ENCODE data around the gene ALDOC. TPM values are rescaled to one million over a fixed set of nuclear protein-coding genes. Genes with fewer than 3 reads are reported as not detected.

Gene ALDOC
- polyA plus RNA-seq, 1 of the 3 experiments (the other 2 are of a cell fraction) = 10.3 TPM

DNA sequence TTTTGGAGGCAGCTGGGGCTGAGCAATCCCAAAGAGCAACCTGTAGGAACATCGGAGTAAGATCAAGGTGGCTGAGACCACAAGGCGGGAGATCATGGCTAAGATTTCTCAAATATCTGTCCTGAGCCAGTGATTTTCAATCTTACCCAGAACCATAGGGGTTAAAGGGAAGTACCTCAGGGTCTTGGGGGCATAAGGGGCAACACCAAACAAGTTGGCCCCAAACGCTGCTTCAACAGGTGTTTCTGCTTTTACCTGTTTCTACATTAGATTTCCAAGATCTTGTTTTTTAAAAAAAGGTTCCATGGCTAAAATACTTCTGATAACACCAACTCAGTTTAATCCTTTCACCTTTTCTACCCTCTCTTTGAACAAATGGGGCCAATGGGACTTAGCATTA, 21.7 kb downstream of the ALDOC start:
- peaks cover 23 to 36% of the 10 kb centered on the region in 2 experiments for H3K36me3 ChIP-seq (replicated peaks in 1 of 2; ENCODE audit: control insufficient read depth in 1 of 2, insufficient read depth in 2 of 2, low read length in 1 of 2)
- peaks cover 15% of the 10 kb centered on the region for H4K20me1 ChIP-seq (ENCODE audit: insufficient read depth)
- 100% methylated on average over 3 of the region's 3 CpGs for WGBS (ENCODE audit: low lambda C conversion rate)
- no peak overlapping the region for H3K4me3 ChIP-seq (ENCODE audit: low read depth in 2 of 2, low read length in 1 of 2)
- H2AFZ ChIP-seq (ENCODE audit: low read depth) = no peak overlapping the region
- ChIA-PET POLR2A (no interaction called here), CTCF (no interaction called here)
- H3K9me2 ChIP-seq = no peaks in the 10 kb centered on the region
- TF ChIP-seq TCF12 (IDR thresholded peaks at IDR 0.05) (no peak), CHD2 (IDR thresholded peaks at IDR 0.05; ENCODE audit: low read length, partially characterized antibody) (no peak), GABPA (IDR thresholded peaks at IDR 0.05; ENCODE audit: low read depth) (no peak), EP300 (IDR thresholded peaks at IDR 0.05; ENCODE audit: borderline replicate concordance in 1 of 2, low read depth in 1 of 2, low read length in 1 of 2) (no peak), MXI1 (IDR thresholded peaks at IDR 0.05; ENCODE audit: low read depth, low read length) (no peak), TEAD4 (IDR thresholded peaks at IDR 0.05; ENCODE audit: borderline replicate concordance, insufficient read depth) (no peak), YY1 (IDR thresholded peaks at IDR 0.05; ENCODE audit: low read depth) (no peak), TAF1 (IDR thresholded peaks at IDR 0.05; ENCODE audit: borderline replicate concordance, low read depth, low read length) (no peak), MEF2A (IDR thresholded peaks at IDR 0.05; ENCODE audit: borderline replicate concordance, low read depth) (no peak), GATA2 (CRISPR knock-in tag; IDR thresholded peaks at IDR 0.05) (no peak), POLR2AphosphoS5 (IDR thresholded peaks at IDR 0.05; ENCODE audit: low read depth, low read length) (no peak), JUND (IDR thresholded peaks at IDR 0.05) (no peak), NRF1 (IDR thresholded peaks at IDR 0.05; ENCODE audit: low read depth, low read length) (no peak), SMC3 (IDR thresholded peaks at IDR 0.05; ENCODE audit: low read depth, low read length) (no peak)
- TF ChIP-seq, protein P1, sequence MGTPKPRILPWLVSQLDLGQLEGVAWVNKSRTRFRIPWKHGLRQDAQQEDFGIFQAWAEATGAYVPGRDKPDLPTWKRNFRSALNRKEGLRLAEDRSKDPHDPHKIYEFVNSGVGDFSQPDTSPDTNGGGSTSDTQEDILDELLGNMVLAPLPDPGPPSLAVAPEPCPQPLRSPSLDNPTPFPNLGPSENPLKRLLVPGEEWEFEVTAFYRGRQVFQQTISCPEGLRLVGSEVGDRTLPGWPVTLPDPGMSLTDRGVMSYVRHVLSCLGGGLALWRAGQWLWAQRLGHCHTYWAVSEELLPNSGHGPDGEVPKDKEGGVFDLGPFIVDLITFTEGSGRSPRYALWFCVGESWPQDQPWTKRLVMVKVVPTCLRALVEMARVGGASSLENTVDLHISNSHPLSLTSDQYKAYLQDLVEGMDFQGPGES (IDR thresholded peaks at IDR 0.05; ENCODE audit: low read depth, low read length) = no peak
- TF ChIP-seq, protein P2, sequence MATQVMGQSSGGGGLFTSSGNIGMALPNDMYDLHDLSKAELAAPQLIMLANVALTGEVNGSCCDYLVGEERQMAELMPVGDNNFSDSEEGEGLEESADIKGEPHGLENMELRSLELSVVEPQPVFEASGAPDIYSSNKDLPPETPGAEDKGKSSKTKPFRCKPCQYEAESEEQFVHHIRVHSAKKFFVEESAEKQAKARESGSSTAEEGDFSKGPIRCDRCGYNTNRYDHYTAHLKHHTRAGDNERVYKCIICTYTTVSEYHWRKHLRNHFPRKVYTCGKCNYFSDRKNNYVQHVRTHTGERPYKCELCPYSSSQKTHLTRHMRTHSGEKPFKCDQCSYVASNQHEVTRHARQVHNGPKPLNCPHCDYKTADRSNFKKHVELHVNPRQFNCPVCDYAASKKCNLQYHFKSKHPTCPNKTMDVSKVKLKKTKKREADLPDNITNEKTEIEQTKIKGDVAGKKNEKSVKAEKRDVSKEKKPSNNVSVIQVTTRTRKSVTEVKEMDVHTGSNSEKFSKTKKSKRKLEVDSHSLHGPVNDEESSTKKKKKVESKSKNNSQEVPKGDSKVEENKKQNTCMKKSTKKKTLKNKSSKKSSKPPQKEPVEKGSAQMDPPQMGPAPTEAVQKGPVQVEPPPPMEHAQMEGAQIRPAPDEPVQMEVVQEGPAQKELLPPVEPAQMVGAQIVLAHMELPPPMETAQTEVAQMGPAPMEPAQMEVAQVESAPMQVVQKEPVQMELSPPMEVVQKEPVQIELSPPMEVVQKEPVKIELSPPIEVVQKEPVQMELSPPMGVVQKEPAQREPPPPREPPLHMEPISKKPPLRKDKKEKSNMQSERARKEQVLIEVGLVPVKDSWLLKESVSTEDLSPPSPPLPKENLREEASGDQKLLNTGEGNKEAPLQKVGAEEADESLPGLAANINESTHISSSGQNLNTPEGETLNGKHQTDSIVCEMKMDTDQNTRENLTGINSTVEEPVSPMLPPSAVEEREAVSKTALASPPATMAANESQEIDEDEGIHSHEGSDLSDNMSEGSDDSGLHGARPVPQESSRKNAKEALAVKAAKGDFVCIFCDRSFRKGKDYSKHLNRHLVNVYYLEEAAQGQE (IDR thresholded peaks at IDR 0.05; ENCODE audit: low read depth, low read length) = no peak
- TF ChIP-seq, protein P3, sequence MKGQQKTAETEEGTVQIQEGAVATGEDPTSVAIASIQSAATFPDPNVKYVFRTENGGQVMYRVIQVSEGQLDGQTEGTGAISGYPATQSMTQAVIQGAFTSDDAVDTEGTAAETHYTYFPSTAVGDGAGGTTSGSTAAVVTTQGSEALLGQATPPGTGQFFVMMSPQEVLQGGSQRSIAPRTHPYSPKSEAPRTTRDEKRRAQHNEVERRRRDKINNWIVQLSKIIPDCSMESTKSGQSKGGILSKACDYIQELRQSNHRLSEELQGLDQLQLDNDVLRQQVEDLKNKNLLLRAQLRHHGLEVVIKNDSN (IDR thresholded peaks at IDR 0.05; ENCODE audit: borderline replicate concordance, low read depth) = no peak
- H3K4me1 ChIP-seq (ENCODE audit: control insufficient read depth in 1 of 2, insufficient read depth in 2 of 2, low read depth in 1 of 2, low read length in 1 of 2) = peaks cover 3 to 22% of the 10 kb centered on the region in 2 experiments; a peak in 2 of 4 replicates
- H3F3A ChIP-seq (replicated peaks; ENCODE audit: insufficient read depth) = peaks cover 5% of the 10 kb centered on the region
- no peaks in the 10 kb centered on the region for H3K27me3 ChIP-seq (ENCODE audit: insufficient read depth)
- H3K79me2 ChIP-seq (ENCODE audit: insufficient read depth) = peaks cover 16% of the 10 kb centered on the region
- no peak overlapping the region for H3K27ac ChIP-seq (ENCODE audit: low read depth in 2 of 2, low read length in 1 of 2)
- no peak overlapping the region for H3K9ac ChIP-seq
- no peak for DNase-seq
- no peak overlapping the region for H3K4me2 ChIP-seq
- H3K9me3 ChIP-seq = no peaks in the 10 kb centered on the region

Measured in SK-N-SH (cell line).